ENCODE results near the gene WDR48. TPM values are rescaled to one million over a fixed set of nuclear protein-coding genes. Genes with fewer than 3 reads are reported as not detected.

The WDR48 gene
- polyA plus RNA-seq, 1 donor from 2014 or later: 111 TPM

- Histone ChIP-seq H3K9me2 (ENCODE audit: insufficient read depth, low read length) (no peaks in the 10 kb centered on the region), H3K4me3 (ENCODE audit: low read length) (no peak overlapping the region), H3K4me2 (ENCODE audit: low read length) (no peak overlapping the region), H3K27me3 (ENCODE audit: insufficient read depth, low read depth, low read length) (no peaks in the 10 kb centered on the region), H3K36me3 (ENCODE audit: insufficient read depth, low read length) (peaks cover 39% of the 10 kb centered on the region), H3K9me3 (ENCODE audit: low read length) (no peaks in the 10 kb centered on the region), H3K9ac (ENCODE audit: low read length) (no peak overlapping the region), H3F3A (ENCODE audit: insufficient read depth, low read length, poor library complexity, severe bottlenecking) (no peaks in the 10 kb centered on the region), H3K27ac (ENCODE audit: low read length) (no peak overlapping the region), H2AFZ (ENCODE audit: low read depth, low read length) (no peak overlapping the region), H3K79me2 (replicated peaks; ENCODE audit: insufficient read depth, low read length) (no peaks in the 10 kb centered on the region), H4K20me1 (ENCODE audit: insufficient read depth) (no peaks in the 10 kb centered on the region)
- no peak for TF ChIP-seq EP300 (conservative IDR thresholded peaks at IDR 0.05; ENCODE audit: poor library complexity, severe bottlenecking)
- TF ChIP-seq POLR2AphosphoS5 (IDR thresholded peaks at IDR 0.05): no peak
- no peak for TF ChIP-seq MXI1 (conservative IDR thresholded peaks at IDR 0.05; ENCODE audit: poor library complexity, severe bottlenecking)
Observed at GRCh38 chr3:39094851-39095677, 43.2 kb downstream of the WDR48 start.

- no peaks in the 10 kb centered on the region for H4K20me1 ChIP-seq (ENCODE audit: insufficient read depth)
- H3K9me2 ChIP-seq (ENCODE audit: insufficient read depth, low read length): no peaks in the 10 kb centered on the region
- no peak overlapping the region for H2AFZ ChIP-seq (ENCODE audit: low read depth, low read length)
- TF ChIP-seq RAD21 (conservative IDR thresholded peaks at IDR 0.05): no peak
- H3K9me3 ChIP-seq (ENCODE audit: low read length): no peaks in the 10 kb centered on the region
- no peak overlapping the region for H3K9ac ChIP-seq (ENCODE audit: low read length)
- H3F3A ChIP-seq (ENCODE audit: insufficient read depth, low read length, poor library complexity, severe bottlenecking): no peaks in the 10 kb centered on the region
- H3K27me3 ChIP-seq (ENCODE audit: insufficient read depth, low read depth, low read length): no peaks in the 10 kb centered on the region
- H3K79me2 ChIP-seq (replicated peaks; ENCODE audit: insufficient read depth, low read length): no peaks in the 10 kb centered on the region
- H3K4me2 ChIP-seq (ENCODE audit: low read length): no peak overlapping the region
- peaks cover 38% of the 10 kb centered on the region for H3K36me3 ChIP-seq (ENCODE audit: insufficient read depth, low read length)
- H3K4me3 ChIP-seq (ENCODE audit: low read length): no peak overlapping the region
- H3K27ac ChIP-seq (ENCODE audit: low read length): no peak overlapping the region
Observed at GRCh38 chr3:39095778-39096177, 44.0 kb downstream of the WDR48 start.

DNA sequence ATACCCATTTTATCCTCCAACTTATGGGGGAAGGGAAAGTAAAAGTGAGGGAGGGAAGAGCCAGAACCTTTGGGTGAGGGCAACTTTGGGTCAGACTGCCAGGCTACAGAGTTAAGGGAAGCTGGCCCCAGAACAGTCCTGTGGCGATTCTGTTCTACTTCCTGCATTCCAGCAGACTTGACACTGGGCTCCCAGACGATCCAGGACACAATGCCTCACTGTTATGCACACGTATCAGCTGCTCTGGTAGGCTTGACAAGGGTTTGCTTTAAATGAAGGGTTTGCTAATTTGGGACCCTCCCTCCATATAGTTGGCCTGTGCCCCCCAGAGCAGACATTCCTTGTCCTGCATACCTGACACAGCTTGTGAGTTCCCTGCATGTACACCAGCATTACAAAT, 45.0 kb downstream of the WDR48 start:
- Histone ChIP-seq H3K9ac (ENCODE audit: low read length) (no peak overlapping the region), H2AFZ (ENCODE audit: low read depth, low read length) (no peak overlapping the region), H3K27me3 (ENCODE audit: insufficient read depth, low read depth, low read length) (no peaks in the 10 kb centered on the region), H3K36me3 (ENCODE audit: insufficient read depth, low read length) (peaks cover 31% of the 10 kb centered on the region), H3F3A (ENCODE audit: insufficient read depth, low read length, poor library complexity, severe bottlenecking) (no peaks in the 10 kb centered on the region), H4K20me1 (ENCODE audit: insufficient read depth) (no peaks in the 10 kb centered on the region), H3K79me2 (replicated peaks; ENCODE audit: insufficient read depth, low read length) (no peaks in the 10 kb centered on the region), H3K4me3 (ENCODE audit: low read length) (no peak overlapping the region), H3K9me2 (ENCODE audit: insufficient read depth, low read length) (no peaks in the 10 kb centered on the region), H3K4me2 (ENCODE audit: low read length) (no peak overlapping the region), H3K9me3 (ENCODE audit: low read length) (no peaks in the 10 kb centered on the region), H3K27ac (ENCODE audit: low read length) (no peak overlapping the region)
- TF ChIP-seq POLR2AphosphoS5 (IDR thresholded peaks at IDR 0.05) (no peak), TAF1 (IDR thresholded peaks at IDR 0.05; ENCODE audit: low read depth) (no peak), SMC3 (conservative IDR thresholded peaks at IDR 0.05; ENCODE audit: poor library complexity) (no peak), CTCF (IDR thresholded peaks at IDR 0.05; ENCODE audit: poor library complexity, severe bottlenecking) (no peak), RAD21 (conservative IDR thresholded peaks at IDR 0.05) (no peak), MXI1 (conservative IDR thresholded peaks at IDR 0.05; ENCODE audit: poor library complexity, severe bottlenecking) (no peak), EZH2 (IDR thresholded peaks at IDR 0.05; ENCODE audit: borderline replicate concordance, insufficient read depth, low read length, poor library complexity, severe bottlenecking) (no peak), EP300 (conservative IDR thresholded peaks at IDR 0.05; ENCODE audit: poor library complexity, severe bottlenecking) (no peak)
- TF ChIP-seq, protein P1, sequence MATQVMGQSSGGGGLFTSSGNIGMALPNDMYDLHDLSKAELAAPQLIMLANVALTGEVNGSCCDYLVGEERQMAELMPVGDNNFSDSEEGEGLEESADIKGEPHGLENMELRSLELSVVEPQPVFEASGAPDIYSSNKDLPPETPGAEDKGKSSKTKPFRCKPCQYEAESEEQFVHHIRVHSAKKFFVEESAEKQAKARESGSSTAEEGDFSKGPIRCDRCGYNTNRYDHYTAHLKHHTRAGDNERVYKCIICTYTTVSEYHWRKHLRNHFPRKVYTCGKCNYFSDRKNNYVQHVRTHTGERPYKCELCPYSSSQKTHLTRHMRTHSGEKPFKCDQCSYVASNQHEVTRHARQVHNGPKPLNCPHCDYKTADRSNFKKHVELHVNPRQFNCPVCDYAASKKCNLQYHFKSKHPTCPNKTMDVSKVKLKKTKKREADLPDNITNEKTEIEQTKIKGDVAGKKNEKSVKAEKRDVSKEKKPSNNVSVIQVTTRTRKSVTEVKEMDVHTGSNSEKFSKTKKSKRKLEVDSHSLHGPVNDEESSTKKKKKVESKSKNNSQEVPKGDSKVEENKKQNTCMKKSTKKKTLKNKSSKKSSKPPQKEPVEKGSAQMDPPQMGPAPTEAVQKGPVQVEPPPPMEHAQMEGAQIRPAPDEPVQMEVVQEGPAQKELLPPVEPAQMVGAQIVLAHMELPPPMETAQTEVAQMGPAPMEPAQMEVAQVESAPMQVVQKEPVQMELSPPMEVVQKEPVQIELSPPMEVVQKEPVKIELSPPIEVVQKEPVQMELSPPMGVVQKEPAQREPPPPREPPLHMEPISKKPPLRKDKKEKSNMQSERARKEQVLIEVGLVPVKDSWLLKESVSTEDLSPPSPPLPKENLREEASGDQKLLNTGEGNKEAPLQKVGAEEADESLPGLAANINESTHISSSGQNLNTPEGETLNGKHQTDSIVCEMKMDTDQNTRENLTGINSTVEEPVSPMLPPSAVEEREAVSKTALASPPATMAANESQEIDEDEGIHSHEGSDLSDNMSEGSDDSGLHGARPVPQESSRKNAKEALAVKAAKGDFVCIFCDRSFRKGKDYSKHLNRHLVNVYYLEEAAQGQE (IDR thresholded peaks at IDR 0.05; ENCODE audit: borderline replicate concordance): no peak

All from neural cell (in vitro differentiated cells).